ENCODE results near the gene FOXI1. TPM values are rescaled to one million over a fixed set of nuclear protein-coding genes. Genes with fewer than 3 reads are reported as not detected.

FOXI1 gene
- total RNA-seq, 1 donor: not detected

GRCh38 chr5:170077526-170077925 lies 28.2 kb upstream of the FOXI1 start:
- H3K4me3 ChIP-seq (ENCODE audit: low read depth, low read length): no peak overlapping the region
- DNase-seq (ENCODE audit: low read depth): no peak
- TF ChIP-seq CTCF (IDR thresholded peaks at IDR 0.05; ENCODE audit: insufficient read depth, low read depth, low read length): no peak

GRCh38 chr5:170078458-170078857 lies 27.2 kb upstream of the FOXI1 start:
- DNase-seq (ENCODE audit: low read depth): no peak
- no peak overlapping the region for H3K4me3 ChIP-seq (ENCODE audit: low read depth, low read length)
- no peak for TF ChIP-seq CTCF (IDR thresholded peaks at IDR 0.05; ENCODE audit: insufficient read depth, low read depth, low read length)

- DNase-seq (ENCODE audit: low read depth): no peak
- no peak for TF ChIP-seq CTCF (IDR thresholded peaks at IDR 0.05; ENCODE audit: insufficient read depth, low read depth, low read length)
- H3K4me3 ChIP-seq (ENCODE audit: low read depth, low read length): no peak overlapping the region
Observed at GRCh38 chr5:170078931-170079330, 26.8 kb upstream of the FOXI1 start.

- TF ChIP-seq CTCF (IDR thresholded peaks at IDR 0.05; ENCODE audit: insufficient read depth, low read depth, low read length): no peak
- H3K4me3 ChIP-seq (ENCODE audit: low read depth, low read length): no peak overlapping the region
- DNase-seq (ENCODE audit: low read depth): no peak
Observed at GRCh38 chr5:170080217-170080616, 25.5 kb upstream of the FOXI1 start.

GRCh38 chr5:170080786-170081445 lies 24.8 kb upstream of the FOXI1 start:
- TF ChIP-seq CTCF (IDR thresholded peaks at IDR 0.05; ENCODE audit: insufficient read depth, low read depth, low read length): no peak
- no peak overlapping the region for H3K4me3 ChIP-seq (ENCODE audit: low read depth, low read length)
- no peak for DNase-seq (ENCODE audit: low read depth)

- H3K4me3 ChIP-seq (ENCODE audit: low read depth, low read length): no peak overlapping the region
- no peak for DNase-seq (ENCODE audit: low read depth)
- TF ChIP-seq CTCF (IDR thresholded peaks at IDR 0.05; ENCODE audit: insufficient read depth, low read depth, low read length): no peak
Observed at GRCh38 chr5:170081616-170082015, 24.1 kb upstream of the FOXI1 start.

GRCh38 chr5:170082701-170083100 lies 23.0 kb upstream of the FOXI1 start:
- DNase-seq (ENCODE audit: low read depth): no peak
- no peak overlapping the region for H3K4me3 ChIP-seq (ENCODE audit: low read depth, low read length)
- TF ChIP-seq CTCF (IDR thresholded peaks at IDR 0.05; ENCODE audit: insufficient read depth, low read depth, low read length): no peak
